Peyer's patch (tissue), 4 donors: ENCODE measurements around the gene NEK8.

Source experiments
- POLR2A ChIP-seq, 2 donors: fragments of 450-650 bp; IDR thresholded peaks; one replicate each; pipeline ENCODE4 v1.5.1; 2017; ENCODE audit warnings: antibody characterized with exemption in 2 of 2, mild to moderate bottlenecking in 2 of 2, moderate library complexity in 2 of 2
- TF ChIP-seq, protein P1 (sequence below), 6 experiments: fragments of 450-650 bp in 4 of 6; fragments of 200-600 bp in 2 of 6; sonication (generic) in 1 of 6; IDR thresholded peaks; one replicate each; pipeline ENCODE4 v1.5.1; 2017 to 2019; ENCODE audit warnings: antibody characterized with exemption in 6 of 6, mild to moderate bottlenecking in 3 of 6, moderate library complexity in 1 of 6

DNA sequence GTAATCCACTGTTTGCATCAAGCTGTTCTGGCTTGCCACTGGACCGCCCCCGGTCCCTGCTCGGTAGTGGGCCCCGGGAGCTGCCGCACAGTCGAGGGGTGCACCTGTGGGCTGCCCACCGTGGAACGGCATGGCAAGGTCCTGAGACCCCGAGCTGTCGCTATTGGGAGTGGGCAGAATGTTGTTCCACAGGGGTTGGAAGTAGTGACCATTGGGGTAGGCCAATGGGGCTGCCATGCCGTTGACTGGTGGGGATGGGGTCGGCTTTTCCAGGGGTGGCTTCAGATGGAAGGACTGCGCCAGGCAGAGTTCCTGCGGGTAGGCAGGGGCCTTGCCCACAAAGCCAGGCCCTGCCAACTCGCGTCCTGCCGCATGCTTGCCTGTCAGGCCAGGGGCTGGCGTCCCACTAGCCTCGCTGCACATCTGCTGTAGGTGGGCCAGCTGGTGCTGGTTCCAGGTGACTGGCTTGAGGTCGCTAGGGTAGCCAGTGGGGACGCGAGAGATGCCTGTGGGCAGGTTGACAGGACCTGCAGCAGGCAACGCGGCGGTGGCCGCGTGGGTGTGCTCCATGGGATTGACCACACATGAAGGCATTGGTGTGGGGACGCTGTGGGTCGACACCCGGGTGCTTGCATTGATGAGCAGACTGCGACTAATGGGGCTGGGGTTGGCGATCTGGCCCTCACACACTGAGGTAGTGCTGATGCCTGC, 30.0 kb downstream of the NEK8 start:
- TF ChIP-seq, protein P1, sequence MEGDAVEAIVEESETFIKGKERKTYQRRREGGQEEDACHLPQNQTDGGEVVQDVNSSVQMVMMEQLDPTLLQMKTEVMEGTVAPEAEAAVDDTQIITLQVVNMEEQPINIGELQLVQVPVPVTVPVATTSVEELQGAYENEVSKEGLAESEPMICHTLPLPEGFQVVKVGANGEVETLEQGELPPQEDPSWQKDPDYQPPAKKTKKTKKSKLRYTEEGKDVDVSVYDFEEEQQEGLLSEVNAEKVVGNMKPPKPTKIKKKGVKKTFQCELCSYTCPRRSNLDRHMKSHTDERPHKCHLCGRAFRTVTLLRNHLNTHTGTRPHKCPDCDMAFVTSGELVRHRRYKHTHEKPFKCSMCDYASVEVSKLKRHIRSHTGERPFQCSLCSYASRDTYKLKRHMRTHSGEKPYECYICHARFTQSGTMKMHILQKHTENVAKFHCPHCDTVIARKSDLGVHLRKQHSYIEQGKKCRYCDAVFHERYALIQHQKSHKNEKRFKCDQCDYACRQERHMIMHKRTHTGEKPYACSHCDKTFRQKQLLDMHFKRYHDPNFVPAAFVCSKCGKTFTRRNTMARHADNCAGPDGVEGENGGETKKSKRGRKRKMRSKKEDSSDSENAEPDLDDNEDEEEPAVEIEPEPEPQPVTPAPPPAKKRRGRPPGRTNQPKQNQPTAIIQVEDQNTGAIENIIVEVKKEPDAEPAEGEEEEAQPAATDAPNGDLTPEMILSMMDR (IDR thresholded peaks at IDR 0.05) = no peak
- no peak for TF ChIP-seq POLR2A (IDR thresholded peaks at IDR 0.05)
